Colonic mucosa (tissue), 4 donors: ENCODE results near the gene ANKRD13C. TPM values are rescaled to one million over a fixed set of nuclear protein-coding genes. Genes with fewer than 3 reads are reported as not detected.

Experiments
- DNase-seq: peaks from one replicate; pipeline ENCODE4 v3.0.0-alpha.2; 2020
- H3K27ac ChIP-seq: fragments of 200-600 bp; one replicate; pipeline ENCODE4 v1.8.0; 2021
- H3K27me3 ChIP-seq: fragments of 200-600 bp; one replicate; pipeline ENCODE4 v1.8.0; 2021
- H3K36me3 ChIP-seq: fragments of 200-600 bp; one replicate; pipeline ENCODE4 v1.8.0; 2021
- H3K4me1 ChIP-seq: fragments of 200-600 bp; one replicate; pipeline ENCODE4 v1.8.0; 2021; ENCODE audit warnings: mild to moderate bottlenecking
- H3K4me3 ChIP-seq: fragments of 200-600 bp; one replicate; pipeline ENCODE4 v1.8.0; 2021
- H3K9ac ChIP-seq, 2 donors: one replicate each; pipeline ENCODE4 v1.7.0; 2013; ENCODE audit warnings: control low read depth in 2 of 2, low read depth in 2 of 2, low read length in 2 of 2
- H3K9me3 ChIP-seq: fragments of 200-600 bp; one replicate; pipeline ENCODE4 v1.8.0; 2021
- CTCF ChIP-seq: fragments of 200-600 bp; IDR thresholded peaks from one replicate; pipeline ENCODE4 v1.8.0; 2022; ENCODE audit warnings: antibody characterized with exemption, mild to moderate bottlenecking
- intact Hi-C: fragments of 100-400 bp; cut with DNase I; formaldehyde crosslinking; loops from one replicate; pipeline ENCODE4 v1.14.1; 2022
- total RNA-seq, 2 donors: library from RNA; stranded (reverse); fragmentation: NEBNext Ultra II Directional in 1 of 2; extraction: Animal tissue kit (Norgen Biotek cat#: 25700) in 1 of 2; gene quantifications; one replicate each; pipeline ENCODE4 v1.2.1, GENCODE V29; 2021
- donor health status: healthy.
- donor health status: DM: no; HTN: no; CAD: no.
- donor health status: DM: no; HTN: no; CAD: no.

Gene ANKRD13C
- total RNA-seq, 2 donors from 2014 or later = 22.0 to 23.8 TPM

- H3K4me3 ChIP-seq = no peak overlapping the region
- no peak overlapping the region for H3K27ac ChIP-seq
- intact Hi-C loops = no loop called here
- no peaks in the 10 kb centered on the region for H3K36me3 ChIP-seq
- H3K9ac ChIP-seq = no peak overlapping the region
- DNase-seq = no peak
- TF ChIP-seq CTCF = no peak
- H3K27me3 ChIP-seq = no peaks in the 10 kb centered on the region
- H3K9me3 ChIP-seq = no peaks in the 10 kb centered on the region
- H3K4me1 ChIP-seq = no peaks in the 10 kb centered on the region
Observed at GRCh38 chr1:70336050-70336449, 18.5 kb downstream of the ANKRD13C start.

- no peak overlapping the region for H3K27ac ChIP-seq
- H3K27me3 ChIP-seq = no peaks in the 10 kb centered on the region
- H3K9ac ChIP-seq = no peak overlapping the region
- DNase-seq = no peak
- no peaks in the 10 kb centered on the region for H3K9me3 ChIP-seq
- H3K36me3 ChIP-seq = no peaks in the 10 kb centered on the region
- no peaks in the 10 kb centered on the region for H3K4me1 ChIP-seq
- H3K4me3 ChIP-seq = no peak overlapping the region
- intact Hi-C loops = no loop called here
- no peak for TF ChIP-seq CTCF
Observed at GRCh38 chr1:70334436-70334835, 20.1 kb downstream of the ANKRD13C start.

- H3K4me1 ChIP-seq = no peaks in the 10 kb centered on the region
- no peak overlapping the region for H3K9ac ChIP-seq
- DNase-seq = no peak
- no peaks in the 10 kb centered on the region for H3K27me3 ChIP-seq
- H3K9me3 ChIP-seq = no peaks in the 10 kb centered on the region
- no peaks in the 10 kb centered on the region for H3K36me3 ChIP-seq
- H3K4me3 ChIP-seq = no peak overlapping the region
- intact Hi-C loops = no loop called here
- H3K27ac ChIP-seq = no peak overlapping the region
- TF ChIP-seq CTCF = no peak
Observed at GRCh38 chr1:70333245-70333644, 21.3 kb downstream of the ANKRD13C start.

- no peak for TF ChIP-seq CTCF
- no peaks in the 10 kb centered on the region for H3K4me1 ChIP-seq
- H3K27ac ChIP-seq = no peak overlapping the region
- no peaks in the 10 kb centered on the region for H3K9me3 ChIP-seq
- H3K4me3 ChIP-seq = no peak overlapping the region
- no peaks in the 10 kb centered on the region for H3K36me3 ChIP-seq
- DNase-seq = no peak
- intact Hi-C loops = no loop called here
- H3K27me3 ChIP-seq = no peaks in the 10 kb centered on the region
- H3K9ac ChIP-seq = no peak overlapping the region
Observed at GRCh38 chr1:70331962-70332361, 22.6 kb downstream of the ANKRD13C start.

GRCh38 chr1:70327306-70328076, 27.0 kb downstream of the ANKRD13C start:
- DNase-seq = no peak
- no peak overlapping the region for H3K9ac ChIP-seq
- H3K36me3 ChIP-seq = no peaks in the 10 kb centered on the region
- H3K27me3 ChIP-seq = no peaks in the 10 kb centered on the region
- H3K27ac ChIP-seq = no peak overlapping the region
- TF ChIP-seq CTCF = no peak
- no peaks in the 10 kb centered on the region for H3K9me3 ChIP-seq
- H3K4me1 ChIP-seq = no peaks in the 10 kb centered on the region
- H3K4me3 ChIP-seq = no peak overlapping the region
- intact Hi-C loops = no loop called here
